ENCODE results near the gene ARSD. TPM values are rescaled to one million over a fixed set of nuclear protein-coding genes. Genes with fewer than 3 reads are reported as not detected.

Gene ARSD
- total RNA-seq, 1 experiment from 2014 or later: 10.3 TPM

DNA sequence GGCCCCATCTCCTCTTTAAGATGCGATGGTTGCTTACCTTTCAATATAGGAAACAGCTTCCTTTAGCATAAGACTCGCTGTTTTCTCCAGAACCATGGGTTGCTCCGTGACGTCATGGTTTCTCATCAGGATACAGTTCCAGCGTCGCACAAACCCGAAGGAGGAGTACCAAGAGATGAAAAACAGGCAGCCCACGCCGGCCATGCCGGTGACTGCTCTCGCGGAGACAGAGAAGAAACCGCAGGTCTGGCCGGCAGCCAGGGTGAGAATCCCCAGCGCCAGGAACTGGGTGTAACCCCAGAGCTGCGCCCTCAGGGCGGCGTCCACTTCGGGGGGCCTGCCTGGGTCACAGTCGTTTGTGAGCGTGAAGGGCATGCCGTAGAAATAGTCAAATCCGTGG lies 11.4 kb downstream of the ARSD start:
- H3K79me2 ChIP-seq (ENCODE audit: insufficient read depth, low read length): no peaks in the 10 kb centered on the region
- H3K27ac ChIP-seq (ENCODE audit: insufficient read length, low read depth, low read length): no peak overlapping the region
- Mint-ChIP-seq H3K27me3 (ENCODE audit: low read depth) (no peaks in the 10 kb centered on the region), H3K4me3 (no peak overlapping the region; a peak in 1 of 5 replicates), H3K9me3 (peaks cover 4 to 7% of the 10 kb centered on the region in 2 experiments; a peak in 4 of 5 replicates), H3K27ac (no peak overlapping the region), H3K4me1 (peaks cover 20 to 27% of the 10 kb centered on the region in 2 experiments), H3K36me3 (ENCODE audit: insufficient read depth in 1 of 3, low read depth in 3 of 3) (peaks cover 6 to 51% (median 20%) of the 10 kb centered on the region in 3 experiments)
- H3K4me1 ChIP-seq (ENCODE audit: insufficient read depth, low read length): no peaks in the 10 kb centered on the region; the same call in 1 of the 2 replicates
- H2BK120ac ChIP-seq (ENCODE audit: low read depth, low read length, poor library complexity, severe bottlenecking): no peak overlapping the region
- no peak for DNase-seq
- H4K5ac ChIP-seq (ENCODE audit: insufficient read length, low read depth, low read length): no peak overlapping the region
- no peaks in the 10 kb centered on the region for H3K79me1 ChIP-seq (ENCODE audit: insufficient read depth, low read depth, low read length, poor library complexity, severe bottlenecking)
- no peak overlapping the region for H2BK12ac ChIP-seq (ENCODE audit: insufficient read length, low read depth, low read length)
- H3K9me3 ChIP-seq (ENCODE audit: control insufficient read depth, low read depth, low read length): no peaks in the 10 kb centered on the region
- H3K4ac ChIP-seq (ENCODE audit: low read depth, low read length): no peak overlapping the region
- no peaks in the 10 kb centered on the region for H3K23me2 ChIP-seq (ENCODE audit: insufficient read length, low read depth, low read length, poor library complexity, severe bottlenecking)
- H2BK5ac ChIP-seq (ENCODE audit: insufficient read length, low read length): no peak overlapping the region
- TF ChIP-seq, protein P1, sequence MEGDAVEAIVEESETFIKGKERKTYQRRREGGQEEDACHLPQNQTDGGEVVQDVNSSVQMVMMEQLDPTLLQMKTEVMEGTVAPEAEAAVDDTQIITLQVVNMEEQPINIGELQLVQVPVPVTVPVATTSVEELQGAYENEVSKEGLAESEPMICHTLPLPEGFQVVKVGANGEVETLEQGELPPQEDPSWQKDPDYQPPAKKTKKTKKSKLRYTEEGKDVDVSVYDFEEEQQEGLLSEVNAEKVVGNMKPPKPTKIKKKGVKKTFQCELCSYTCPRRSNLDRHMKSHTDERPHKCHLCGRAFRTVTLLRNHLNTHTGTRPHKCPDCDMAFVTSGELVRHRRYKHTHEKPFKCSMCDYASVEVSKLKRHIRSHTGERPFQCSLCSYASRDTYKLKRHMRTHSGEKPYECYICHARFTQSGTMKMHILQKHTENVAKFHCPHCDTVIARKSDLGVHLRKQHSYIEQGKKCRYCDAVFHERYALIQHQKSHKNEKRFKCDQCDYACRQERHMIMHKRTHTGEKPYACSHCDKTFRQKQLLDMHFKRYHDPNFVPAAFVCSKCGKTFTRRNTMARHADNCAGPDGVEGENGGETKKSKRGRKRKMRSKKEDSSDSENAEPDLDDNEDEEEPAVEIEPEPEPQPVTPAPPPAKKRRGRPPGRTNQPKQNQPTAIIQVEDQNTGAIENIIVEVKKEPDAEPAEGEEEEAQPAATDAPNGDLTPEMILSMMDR (conservative IDR thresholded peaks at IDR 0.05): no peak
- H3K56ac ChIP-seq (ENCODE audit: insufficient read length, low read depth, low read length): no peak overlapping the region
- H2BK15ac ChIP-seq (ENCODE audit: low read depth, low read length): no peak overlapping the region
- no peaks in the 10 kb centered on the region for H3K27me3 ChIP-seq (ENCODE audit: insufficient read depth, low read length)
- no peak overlapping the region for H3K23ac ChIP-seq (ENCODE audit: insufficient read length, low read depth, low read length)
- H3K14ac ChIP-seq (ENCODE audit: insufficient read depth, low read length): no peak overlapping the region
- no peak overlapping the region for H2AFZ ChIP-seq (ENCODE audit: low read length)
- no peak overlapping the region for H4K91ac ChIP-seq (ENCODE audit: insufficient read length, low read depth, low read length)
- no peak overlapping the region for H3K4me2 ChIP-seq (ENCODE audit: insufficient read depth, insufficient read length, low read length)
- WGBS (ENCODE audit: extremely low coverage, insufficient read length, low lambda C conversion rate): no CpG with 5 or more reads among the region's 23 CpGs
- no peak overlapping the region for H3T11ph ChIP-seq (ENCODE audit: low read length)
- H4K20me1 ChIP-seq (ENCODE audit: control insufficient read depth, insufficient read depth, insufficient read length): no peaks in the 10 kb centered on the region
- no peak overlapping the region for H3K18ac ChIP-seq (ENCODE audit: insufficient read length, low read depth, low read length)
- no peak overlapping the region for H2AK5ac ChIP-seq (ENCODE audit: insufficient read length, low read length)
- H4K8ac ChIP-seq (replicated peaks; ENCODE audit: insufficient read length, low read depth, low read length): no peak overlapping the region
- H2BK20ac ChIP-seq (ENCODE audit: low read depth, low read length, poor library complexity, severe bottlenecking): no peak overlapping the region
- no peak overlapping the region for H3K9ac ChIP-seq (ENCODE audit: extremely low read depth, insufficient read length, low read length)
